ENCODE data around the gene SLC6A18. TPM values are rescaled to one million over a fixed set of nuclear protein-coding genes. Genes with fewer than 3 reads are reported as not detected.

Gene SLC6A18
- total and polyA plus RNA-seq, 2 of the 4 experiments (the other 2 are of a cell fraction): not detected

- dilution Hi-C loops (cut with HindIII; ENCODE audit: low sequenced_read_pairs, unreplicated experiment): no loop called here
- ChIA-PET CTCF (no interaction called here), POLR2A (ENCODE audit: unreplicated experiment) (no interaction called here)
Observed at GRCh38 chr5:1242733-1243486, 17.7 kb downstream of the SLC6A18 start.

More at GRCh38 chr5:1242733-1243486, 17.7 kb downstream of the SLC6A18 start:
- no peaks in the 10 kb centered on the region for H4K20me1 ChIP-seq (ENCODE audit: insufficient read depth, low read length)
- in situ Hi-C loops (cut with MboI; ENCODE audit: low sequenced_read_pairs): no loop called here
- no peak overlapping the region for H2BK20ac ChIP-seq (ENCODE audit: low read depth, low read length)
- H2AK9ac ChIP-seq (replicated peaks; ENCODE audit: low read depth, low read length, poor library complexity): no peak overlapping the region
- no peak overlapping the region for H3K56ac ChIP-seq (ENCODE audit: extremely low read depth, insufficient read depth, low read length)
- H3K4me3 ChIP-seq (ENCODE audit: insufficient read depth, low read depth, low read length): no peak overlapping the region
- H4K5ac ChIP-seq (ENCODE audit: low read depth, low read length): no peak overlapping the region
- no peak overlapping the region for H2BK15ac ChIP-seq (ENCODE audit: low read depth, low read length)
- 51% methylated on average over 5 of the region's 14 CpGs; no CpG with 5 or more reads in 1 of the 2 experiments for WGBS, 2 experiments (ENCODE audit: extremely low coverage in 2 of 2, insufficient read length in 1 of 2)
- H2BK120ac ChIP-seq (ENCODE audit: low read depth, low read length): no peak overlapping the region
- no peak overlapping the region for H2BK5ac ChIP-seq (ENCODE audit: low read depth, low read length, poor library complexity, severe bottlenecking)
- no peaks in the 10 kb centered on the region for H3K79me1 ChIP-seq (ENCODE audit: low read depth in 1 of 2, low read length in 2 of 2)
- intact Hi-C loops (cut with micrococcal nuclease): no loop called here
- H3K9me1 ChIP-seq (ENCODE audit: insufficient read depth, low read length): no peaks in the 10 kb centered on the region
- no peak overlapping the region for H3K9ac ChIP-seq (ENCODE audit: low read depth, low read length)
- TF ChIP-seq RCOR1 (IDR thresholded peaks at IDR 0.05; ENCODE audit: insufficient replicate concordance, low read length) (no peak), POLR2A (IDR thresholded peaks at IDR 0.05; ENCODE audit: low read depth, low read length) (no peak), ELK1 (IDR thresholded peaks at IDR 0.05; ENCODE audit: borderline replicate concordance, low read depth, low read length) (no peak), MXI1 (IDR thresholded peaks at IDR 0.05; ENCODE audit: borderline replicate concordance, low read depth, low read length) (no peak), NFE2L2 (IDR thresholded peaks at IDR 0.05; ENCODE audit: low read depth, low read length) (no peak), SMC3 (IDR thresholded peaks at IDR 0.05; ENCODE audit: low read depth, low read length) (no peak), BHLHE40 (IDR thresholded peaks at IDR 0.05; ENCODE audit: low read depth, low read length) (no peak), CHD1 (IDR thresholded peaks at IDR 0.05; ENCODE audit: low read depth, low read length) (no peak), FOS (IDR thresholded peaks at IDR 0.05; ENCODE audit: low read depth, low read length) (no peak), RFX5 (IDR thresholded peaks at IDR 0.05; ENCODE audit: low read depth, low read length) (no peak), RAD21 (IDR thresholded peaks at IDR 0.05; ENCODE audit: low read length) (no peak), CEBPB (IDR thresholded peaks at IDR 0.05; ENCODE audit: low read depth, low read length) (no peak), MAZ (IDR thresholded peaks at IDR 0.05; ENCODE audit: borderline replicate concordance, low read depth, low read length) (no peak)
- TF ChIP-seq, protein P1, sequence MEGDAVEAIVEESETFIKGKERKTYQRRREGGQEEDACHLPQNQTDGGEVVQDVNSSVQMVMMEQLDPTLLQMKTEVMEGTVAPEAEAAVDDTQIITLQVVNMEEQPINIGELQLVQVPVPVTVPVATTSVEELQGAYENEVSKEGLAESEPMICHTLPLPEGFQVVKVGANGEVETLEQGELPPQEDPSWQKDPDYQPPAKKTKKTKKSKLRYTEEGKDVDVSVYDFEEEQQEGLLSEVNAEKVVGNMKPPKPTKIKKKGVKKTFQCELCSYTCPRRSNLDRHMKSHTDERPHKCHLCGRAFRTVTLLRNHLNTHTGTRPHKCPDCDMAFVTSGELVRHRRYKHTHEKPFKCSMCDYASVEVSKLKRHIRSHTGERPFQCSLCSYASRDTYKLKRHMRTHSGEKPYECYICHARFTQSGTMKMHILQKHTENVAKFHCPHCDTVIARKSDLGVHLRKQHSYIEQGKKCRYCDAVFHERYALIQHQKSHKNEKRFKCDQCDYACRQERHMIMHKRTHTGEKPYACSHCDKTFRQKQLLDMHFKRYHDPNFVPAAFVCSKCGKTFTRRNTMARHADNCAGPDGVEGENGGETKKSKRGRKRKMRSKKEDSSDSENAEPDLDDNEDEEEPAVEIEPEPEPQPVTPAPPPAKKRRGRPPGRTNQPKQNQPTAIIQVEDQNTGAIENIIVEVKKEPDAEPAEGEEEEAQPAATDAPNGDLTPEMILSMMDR (conservative IDR thresholded peaks at IDR 0.05; ENCODE audit: low read depth, low read length): no peak
- TF ChIP-seq, protein P2, sequence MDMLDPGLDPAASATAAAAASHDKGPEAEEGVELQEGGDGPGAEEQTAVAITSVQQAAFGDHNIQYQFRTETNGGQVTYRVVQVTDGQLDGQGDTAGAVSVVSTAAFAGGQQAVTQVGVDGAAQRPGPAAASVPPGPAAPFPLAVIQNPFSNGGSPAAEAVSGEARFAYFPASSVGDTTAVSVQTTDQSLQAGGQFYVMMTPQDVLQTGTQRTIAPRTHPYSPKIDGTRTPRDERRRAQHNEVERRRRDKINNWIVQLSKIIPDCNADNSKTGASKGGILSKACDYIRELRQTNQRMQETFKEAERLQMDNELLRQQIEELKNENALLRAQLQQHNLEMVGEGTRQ (IDR thresholded peaks at IDR 0.05; ENCODE audit: low read depth, low read length): no peak
- no peak overlapping the region for H2AK5ac ChIP-seq (ENCODE audit: low read depth, low read length)
- no peak overlapping the region for H4K91ac ChIP-seq (ENCODE audit: insufficient read depth, low read depth, low read length)
- ATAC-seq (ENCODE audit: low read depth) (no peak), DNase-seq (no peak)
- no peaks in the 10 kb centered on the region for H3K9me3 ChIP-seq (ENCODE audit: control insufficient read depth, insufficient read depth, low read length)
- no peak overlapping the region for H3K27ac ChIP-seq (ENCODE audit: insufficient read depth, low read length)
- no peak overlapping the region for H3K18ac ChIP-seq (ENCODE audit: low read depth, low read length)
- BruUV-seq (replicated peaks): no TSS peak
- no peak overlapping the region for H3K14ac ChIP-seq (replicated peaks; ENCODE audit: low read depth, low read length)
- no peak overlapping the region for H4K8ac ChIP-seq (ENCODE audit: low read depth in 2 of 2, low read length in 2 of 2)
- no peak overlapping the region for H3K4me2 ChIP-seq (ENCODE audit: low read depth, low read length)
- H3K23ac ChIP-seq (ENCODE audit: low read depth, low read length): no peak overlapping the region
- no peak overlapping the region for H3K4ac ChIP-seq (ENCODE audit: low read depth, low read length)
- H3K36me3 ChIP-seq (ENCODE audit: control insufficient read depth, insufficient read depth, low read length): no peaks in the 10 kb centered on the region
- H2AFZ ChIP-seq (replicated peaks; ENCODE audit: low read length, poor library complexity): no peak overlapping the region
- peaks cover 5% of the 10 kb centered on the region; the same call in 1 of the 2 replicates for H3K27me3 ChIP-seq (ENCODE audit: control insufficient read depth, insufficient read depth, low read length)
- H3K4me1 ChIP-seq (ENCODE audit: control insufficient read depth, insufficient read depth, low read length): no peaks in the 10 kb centered on the region
